HG02571 (cell line): ENCODE results near the gene CTDSP1.

ENCODE experiments used
- ATAC-seq: cut with Tn5 transposase; IDR thresholded peaks from one replicate; pipeline ENCODE4 v1.9.1; 2021; ENCODE audit warnings: mild to moderate bottlenecking, moderate library complexity; ENCODE audit not compliant: unreplicated experiment

The CTDSP1 gene

GRCh38 chr2:218422403-218423086, 22.9 kb downstream of the CTDSP1 start:
- no peak for ATAC-seq

- no peak for ATAC-seq
These were observed 23.9 kb downstream of the CTDSP1 start for GRCh38 chr2:218423584-218423983.

GRCh38 chr2:218425531-218425930, 25.9 kb downstream of the CTDSP1 start:
- ATAC-seq: no peak

DNA sequence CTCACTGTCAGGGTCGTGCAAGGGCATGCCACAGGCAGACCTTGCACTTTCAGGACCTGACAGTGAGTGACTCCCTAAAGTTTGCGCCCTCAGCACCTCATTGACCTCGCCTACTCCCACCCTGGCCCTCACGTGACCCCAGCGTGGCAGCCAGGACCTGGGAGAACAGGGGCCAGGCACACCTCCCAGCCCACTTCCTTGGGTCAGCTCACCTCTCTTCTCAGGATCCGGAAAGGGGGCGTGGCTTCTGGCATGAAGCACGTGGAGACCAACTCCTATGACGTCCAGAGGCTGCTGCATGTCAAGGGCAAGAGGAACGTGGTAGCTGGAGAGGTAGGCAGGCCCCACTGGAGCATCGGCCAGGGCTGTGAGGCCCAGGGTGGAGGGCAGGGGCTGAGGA, 28.1 kb downstream of the CTDSP1 start:
- no peak for ATAC-seq

DNA sequence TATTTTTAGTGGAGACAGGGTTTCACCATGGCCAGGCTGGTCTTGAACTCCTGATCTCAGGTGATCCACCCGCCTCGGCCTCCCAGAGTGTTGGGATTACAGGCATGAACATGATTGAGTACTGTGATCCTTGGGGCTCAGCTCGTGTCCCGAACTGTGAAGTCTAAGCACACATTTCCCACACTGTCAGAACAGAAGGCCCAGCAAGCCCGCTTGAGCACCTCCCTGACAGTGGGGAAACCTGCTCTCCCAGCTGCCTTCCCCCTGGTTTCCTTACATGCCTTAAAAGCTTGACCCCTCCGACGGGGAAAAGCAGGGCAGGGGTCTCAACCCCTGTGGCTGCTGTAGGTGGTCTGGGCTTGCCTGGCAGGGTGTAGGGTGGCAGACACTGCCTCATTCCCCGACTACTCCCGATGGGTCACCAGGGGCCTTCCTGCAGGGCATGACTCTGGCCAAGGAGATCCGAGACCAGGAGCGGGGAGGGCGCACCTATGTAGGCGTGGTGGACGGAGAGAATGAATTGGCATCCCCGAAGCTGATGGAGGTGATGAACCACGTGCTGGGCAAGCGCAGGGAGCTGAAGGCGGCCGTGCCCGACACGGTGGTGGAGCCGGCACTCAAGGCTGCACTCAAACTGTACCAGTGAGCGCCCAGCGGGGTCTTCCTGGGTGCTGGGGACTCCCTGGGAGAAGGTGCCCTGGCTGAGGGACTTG, 29.3 kb downstream of the CTDSP1 start:
- no peak for ATAC-seq

DNA sequence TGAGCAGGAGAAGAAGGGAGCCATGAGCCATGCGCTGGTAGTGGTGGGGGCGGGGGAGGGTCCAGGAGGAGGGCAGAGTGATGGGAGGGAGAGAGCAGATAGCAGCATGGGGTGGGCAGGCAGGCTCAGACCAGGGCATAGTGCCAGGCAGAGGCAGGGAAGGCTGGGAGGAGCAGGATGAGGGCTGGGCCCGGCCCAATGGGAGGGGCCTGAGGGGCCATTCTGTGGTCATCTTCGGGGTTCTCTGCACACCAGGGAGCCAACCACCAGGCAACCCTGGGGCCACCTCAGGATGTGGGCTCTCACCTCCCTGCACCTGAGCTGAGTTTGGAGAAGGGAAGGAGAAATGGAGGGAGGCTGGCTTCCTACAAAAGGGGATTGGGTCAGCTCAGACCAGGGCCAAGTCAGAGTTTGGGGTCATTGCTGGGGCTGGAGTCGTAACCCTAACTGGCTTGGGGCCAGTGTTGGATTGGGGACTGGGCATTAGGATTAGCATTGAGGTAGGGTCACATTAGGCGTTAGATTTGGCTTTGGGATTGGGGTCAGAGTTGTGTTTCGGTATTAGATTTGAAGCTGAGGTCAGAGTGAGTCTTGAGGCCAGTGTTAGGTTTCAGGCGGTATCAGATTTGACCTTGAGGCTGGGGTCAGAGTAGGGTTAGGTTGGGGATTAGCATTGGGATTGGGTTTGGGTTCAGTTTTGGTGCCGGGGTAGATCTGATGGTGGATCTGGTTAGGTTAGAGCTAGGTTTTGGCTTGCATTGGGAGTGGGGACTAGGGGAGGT, 30.4 kb downstream of the CTDSP1 start:
- ATAC-seq: no peak

DNA sequence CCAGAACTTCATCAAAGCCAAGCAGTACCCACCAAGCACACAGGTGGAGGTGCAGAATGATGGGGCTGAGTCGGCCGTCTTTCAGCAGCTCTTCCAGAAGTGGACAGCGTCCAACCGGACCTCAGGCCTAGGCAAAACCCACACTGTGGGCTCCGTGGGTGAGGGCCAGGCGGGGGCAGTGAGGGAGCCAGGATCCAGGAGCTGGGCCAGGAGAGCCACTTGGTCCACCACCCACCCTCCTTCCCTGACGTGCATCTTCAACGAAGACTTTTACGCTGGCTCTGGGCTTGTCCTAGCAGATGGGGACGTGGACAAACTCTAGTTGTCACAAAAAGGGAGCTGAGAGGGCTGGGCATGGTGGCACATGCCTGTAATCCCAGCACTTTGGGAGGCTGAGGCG, 31.1 kb downstream of the CTDSP1 start:
- ATAC-seq: no peak

- ATAC-seq: no peak
These were observed 32.2 kb downstream of the CTDSP1 start for GRCh38 chr2:218431878-218432277.

DNA sequence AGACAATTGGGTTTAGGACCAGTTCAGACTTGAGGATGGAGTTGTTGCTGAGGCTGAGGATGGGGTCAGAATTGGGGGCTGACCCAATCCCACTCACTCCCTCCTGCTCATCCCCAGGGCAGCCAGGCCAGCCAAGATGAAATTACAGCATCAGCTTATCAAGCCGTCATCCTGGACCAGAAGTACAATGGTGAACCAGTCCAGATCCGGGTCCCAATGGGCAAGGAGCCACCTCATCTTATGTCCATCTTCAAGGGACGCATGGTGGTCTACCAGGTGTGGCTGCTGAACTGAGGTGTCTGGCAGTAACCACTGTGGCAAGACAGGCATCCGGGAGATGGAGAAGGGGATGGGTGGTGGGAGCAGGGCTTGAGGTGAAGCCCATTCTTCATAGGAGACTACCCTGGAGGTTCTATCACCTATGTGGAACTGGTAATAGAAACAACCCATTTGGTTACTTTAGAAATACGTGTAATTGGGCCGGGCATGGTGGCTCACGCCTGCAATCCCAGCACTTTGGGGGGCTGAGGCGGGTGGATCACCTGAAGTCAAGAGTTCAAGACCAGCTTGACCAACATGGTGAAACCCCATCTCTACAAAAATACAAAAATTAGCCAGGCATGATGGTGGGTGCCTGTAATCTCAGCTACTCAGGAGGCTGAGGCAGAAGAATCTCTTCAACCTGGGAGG, 33.2 kb downstream of the CTDSP1 start:
- ATAC-seq: no peak

- no peak for ATAC-seq
These were observed 34.8 kb downstream of the CTDSP1 start for GRCh38 chr2:218434456-218434855.

GRCh38 chr2:218435003-218435982, 35.6 kb downstream of the CTDSP1 start:
- no peak for ATAC-seq

DNA sequence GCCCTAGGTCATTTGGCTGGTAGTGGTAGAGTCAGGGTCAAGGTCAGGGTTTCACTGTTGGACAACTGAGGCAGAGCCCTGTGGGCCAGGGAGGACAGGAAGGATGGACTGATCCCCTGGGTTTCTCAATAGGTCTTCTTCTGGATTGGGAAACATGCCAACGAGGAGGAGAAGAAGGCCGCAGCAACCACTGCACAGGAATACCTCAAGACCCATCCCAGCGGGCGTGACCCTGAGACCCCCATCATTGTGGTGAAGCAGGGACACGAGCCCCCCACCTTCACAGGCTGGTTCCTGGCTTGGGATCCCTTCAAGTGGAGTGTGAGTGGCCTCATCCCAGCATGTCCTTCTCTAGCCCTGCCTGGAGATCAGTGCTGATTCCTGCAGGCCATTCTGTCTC, 37.3 kb downstream of the CTDSP1 start:
- no peak for ATAC-seq

- ATAC-seq: no peak
These were observed 38.3 kb downstream of the CTDSP1 start for GRCh38 chr2:218437969-218438368.

- no peak for ATAC-seq
These were observed 38.9 kb downstream of the CTDSP1 start for GRCh38 chr2:218438596-218438995.

DNA sequence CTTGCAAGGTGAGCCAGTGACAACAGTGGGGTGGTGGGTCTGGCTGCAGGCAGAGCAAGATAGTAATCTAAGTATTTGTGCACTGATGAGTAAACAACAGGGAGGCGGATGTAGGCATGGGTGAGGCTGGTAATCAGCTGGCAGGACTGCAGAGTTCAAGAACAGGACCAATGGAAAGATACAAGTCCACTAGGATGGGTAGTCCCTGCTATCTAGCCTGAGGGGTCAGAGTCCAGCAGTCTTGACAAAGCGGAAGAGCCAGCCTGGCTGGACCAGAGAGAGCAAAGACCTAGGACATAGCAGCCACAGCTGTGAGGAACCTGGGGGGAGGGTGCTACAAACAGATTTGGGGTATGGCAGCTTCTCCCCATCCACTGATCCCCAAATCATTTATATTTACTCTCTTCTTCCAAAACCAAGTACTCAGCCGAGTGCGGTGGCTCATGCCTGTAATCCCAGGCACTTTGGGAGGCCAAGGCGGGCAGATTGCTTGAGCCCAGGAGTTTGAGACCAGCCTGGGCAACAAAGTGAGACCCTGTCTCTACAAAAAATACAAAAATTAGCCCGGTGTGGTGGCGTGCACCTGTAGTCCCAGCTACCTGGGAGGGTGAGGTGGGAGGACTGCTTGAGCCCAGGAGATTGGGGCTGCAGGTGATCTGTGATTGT, 45.2 kb downstream of the CTDSP1 start:
- no peak for ATAC-seq

GRCh38 chr2:218445602-218446001, 45.9 kb downstream of the CTDSP1 start:
- ATAC-seq: no peak

- no peak for ATAC-seq
These were observed 46.9 kb downstream of the CTDSP1 start for GRCh38 chr2:218446547-218446946.

- ATAC-seq: no peak
These were observed 47.4 kb downstream of the CTDSP1 start for GRCh38 chr2:218447072-218447471.

- ATAC-seq: no peak
These were observed 49.3 kb downstream of the CTDSP1 start for GRCh38 chr2:218448934-218449333.

DNA sequence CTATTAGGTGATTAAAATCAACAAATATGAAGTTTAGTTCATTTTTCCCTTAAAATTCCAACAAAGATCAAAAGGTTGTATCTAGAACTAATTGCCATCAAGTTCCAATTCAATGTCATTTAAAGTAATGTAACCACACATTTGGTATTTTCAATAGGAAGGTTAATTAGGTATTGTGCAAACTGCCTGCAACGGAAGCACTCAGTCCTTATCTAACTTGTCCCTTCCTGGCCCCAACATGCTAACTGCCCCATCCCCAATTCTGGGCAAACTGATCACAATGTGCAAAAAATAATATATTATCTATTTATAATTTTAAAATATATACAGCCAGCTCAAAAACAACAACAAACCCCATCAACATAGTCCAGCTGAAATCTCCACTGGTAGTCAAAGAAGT, 52.4 kb downstream of the CTDSP1 start:
- no peak for ATAC-seq
